Bronchial epithelial cell (primary cell): Measurements from ENCODE around the gene MYO15A. TPM values are rescaled to one million over a fixed set of nuclear protein-coding genes. Genes with fewer than 3 reads are reported as not detected.

Source experiments
- DNase-seq: peaks from one replicate; pipeline ENCODE4 v3.0.0-alpha.2; 2010; ENCODE audit warnings: low read depth
- FAIRE-seq: peaks from 2 replicates; lab custom pipeline; 2011; peaks lifted over from hg19 to GRCh38; lab: Jason Lieb, UNC
- H3K27me3 ChIP-seq: 2 replicates; pipeline ENCODE4 v1.5.1; 2011; ENCODE audit warnings: low read length; ENCODE audit not compliant: control insufficient read depth, insufficient read depth
- H3K36me3 ChIP-seq: 2 replicates; pipeline ENCODE4 v1.5.1; 2011; ENCODE audit warnings: low read length; ENCODE audit not compliant: control insufficient read depth, insufficient read depth
- H3K4me3 ChIP-seq: 2 replicates; pipeline ENCODE4 v1.5.1; 2011; ENCODE audit warnings: mild to moderate bottlenecking, low read depth, low read length, control low read depth
- CTCF ChIP-seq: IDR thresholded peaks from 2 replicates; pipeline ENCODE4 v1.5.1; 2011; ENCODE audit warnings: mild to moderate bottlenecking, moderate library complexity, low read length, control low read depth, inconsistent platforms; ENCODE audit not compliant: insufficient read depth, severe bottlenecking
- total RNA-seq: library from RNA; depleted of rRNA; stranded (reverse); fragments of >200 nt; gene quantifications from 2 replicates; pipeline ENCODE4 v1.2.1, GENCODE V29; 2014

The MYO15A gene
- total RNA-seq, 1 donor from 2014 or later = 1.6 TPM

- DNase-seq (no peak), FAIRE-seq (no peak)
Measured at GRCh38 chr17:18079543-18079942, 29.0 kb upstream of the MYO15A start.

DNA sequence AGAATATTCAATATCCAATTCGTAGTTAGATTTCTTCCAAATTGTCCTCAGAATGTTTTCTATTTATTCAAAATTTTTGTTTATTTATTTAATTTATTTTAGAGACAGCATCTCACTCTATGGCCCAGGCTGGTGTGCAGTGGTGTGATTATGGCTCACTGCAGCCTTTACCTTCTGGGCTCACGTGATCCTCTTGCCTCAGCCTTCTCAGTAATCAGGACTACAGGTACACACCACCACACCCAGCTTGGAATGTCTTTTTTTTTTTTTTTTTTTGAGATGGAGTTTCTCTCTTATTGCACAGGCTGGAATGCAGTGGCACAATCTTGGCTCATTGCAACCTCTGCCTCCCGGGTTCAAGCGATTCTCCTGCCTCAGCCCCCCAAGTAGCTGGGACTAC lies 24.3 kb upstream of the MYO15A start:
- Histone ChIP-seq H3K36me3 (no peaks in the 10 kb centered on the region), H3K4me3 (no peak overlapping the region), H3K27me3 (no peaks in the 10 kb centered on the region)
- DNase-seq (no peak), FAIRE-seq (no peak)
- no peak for TF ChIP-seq CTCF

More at GRCh38 chr17:18079543-18079942, 29.0 kb upstream of the MYO15A start:
- no peaks in the 10 kb centered on the region for H3K36me3 ChIP-seq
- H3K4me3 ChIP-seq = no peak overlapping the region
- no peak for TF ChIP-seq CTCF
- H3K27me3 ChIP-seq = no peaks in the 10 kb centered on the region

DNA sequence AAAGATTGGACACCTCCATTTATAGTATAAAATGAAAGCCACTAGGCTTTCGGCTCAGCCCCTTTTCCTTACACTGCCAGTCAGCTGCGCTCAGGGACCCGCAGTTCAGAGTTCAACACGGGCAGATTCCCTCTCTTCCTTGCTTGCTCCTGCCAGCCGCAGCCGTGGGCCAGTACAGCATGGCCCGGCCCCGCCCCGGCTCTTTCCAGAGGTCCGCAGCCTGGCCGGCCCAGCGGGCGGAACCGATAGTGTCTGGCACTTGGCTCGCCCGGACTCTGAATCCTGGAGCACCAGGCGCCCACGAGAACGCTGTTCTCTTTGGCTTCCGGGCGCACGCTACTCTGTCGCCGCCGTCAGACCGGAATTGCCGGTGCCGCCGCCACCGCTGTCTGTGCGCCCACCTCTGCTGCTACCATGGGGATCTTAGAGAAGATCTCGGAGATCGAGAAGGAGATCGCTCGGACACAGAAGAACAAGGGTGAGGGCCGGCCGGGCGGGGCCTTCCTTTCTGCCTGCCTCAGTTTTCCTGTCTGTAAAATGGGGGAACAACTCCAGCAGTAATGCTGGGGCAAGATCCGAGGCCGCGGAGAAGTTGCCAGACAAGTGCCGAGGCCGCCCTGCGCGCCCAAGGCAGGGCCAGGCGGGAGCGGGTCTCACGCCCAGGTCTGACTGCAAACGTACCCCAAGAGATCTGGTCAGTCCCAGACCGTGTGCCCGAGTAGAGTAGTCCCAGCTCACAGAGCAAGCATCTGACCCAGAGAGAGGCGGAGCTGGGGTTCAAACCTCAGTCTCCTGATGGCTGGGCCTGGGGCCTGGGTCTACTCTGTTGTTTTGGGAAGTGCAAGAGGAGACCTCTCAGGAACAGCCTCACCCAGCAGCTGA lies 20.7 kb upstream of the MYO15A start, which contains the start of gene DRG2:
Gene DRG2, plus strand, starts transcription at position 339 of the 882 bp plus-strand sequence. Its CDS starts 76 bp downstream, at position 415.
- peaks cover 1% of the 10 kb centered on the region for H3K36me3 ChIP-seq
- H3K4me3 ChIP-seq = peak within 1 kb of the TSS; percentile 93
- TF ChIP-seq CTCF = peak; percentile 17
- DNase-seq (peak; percentile 73), FAIRE-seq (no peak)
- H3K27me3 ChIP-seq = no peaks in the 10 kb centered on the region

- Histone ChIP-seq H3K36me3 (peaks cover 7% of the 10 kb centered on the region), H3K4me3 (no peak overlapping the region), H3K27me3 (no peaks in the 10 kb centered on the region)
- FAIRE-seq (no peak), DNase-seq (no peak)
- no peak for TF ChIP-seq CTCF
Measured at GRCh38 chr17:18089613-18090012, 18.9 kb upstream of the MYO15A start.

- peaks cover 13% of the 10 kb centered on the region for H3K36me3 ChIP-seq
- DNase-seq (peak; percentile 83), FAIRE-seq (peak; percentile 77)
- TF ChIP-seq CTCF = peak; percentile 51
- H3K4me3 ChIP-seq = no peak overlapping the region
- H3K27me3 ChIP-seq = no peaks in the 10 kb centered on the region
Measured at GRCh38 chr17:18093616-18094408, 14.7 kb upstream of the MYO15A start.
